Gastroesophageal sphincter (tissue), 4 donors: ENCODE data around the gene CFAP46. TPM values are rescaled to one million over a fixed set of nuclear protein-coding genes. Genes with fewer than 3 reads are reported as not detected.

Experiments
- ATAC-seq: fragments of 150-250 bp; one replicate; pipeline ENCODE4 v1.9.1; 2016; ENCODE audit warnings: mild to moderate bottlenecking, moderate library complexity
- H3K27ac ChIP-seq, 4 donors: fragments of 200-600 bp; sonication (generic) in 3 of 4; 1 replicate in 3 of 4; 2 replicates in 1 of 4; pipeline ENCODE4 v1.5.1; 2016 to 2019
- H3K27me3 ChIP-seq: fragments of 200-600 bp; sonication (generic); one replicate; pipeline ENCODE4 v1.5.1; 2019
- H3K36me3 ChIP-seq, 2 donors: fragments of 200-600 bp; sonication (generic); one replicate each; pipeline ENCODE4 v1.5.1; 2019; ENCODE audit warnings: control low read depth in 1 of 2
- H3K4me1 ChIP-seq, 3 donors: fragments of 200-600 bp; sonication (generic); 1 replicate in 2 of 3; 2 replicates in 1 of 3; pipeline ENCODE4 v1.5.1; 2016 to 2019; ENCODE audit warnings: control low read depth in 2 of 3
- H3K4me3 ChIP-seq, 2 donors: fragments of 200-600 bp; sonication (generic); one replicate each; pipeline ENCODE4 v1.5.1; 2019; ENCODE audit warnings: mild to moderate bottlenecking in 1 of 2, moderate library complexity in 1 of 2
- H3K9me3 ChIP-seq, 3 donors: fragments of 200-600 bp; sonication (generic); one replicate each; pipeline ENCODE4 v1.5.1; 2017 to 2019; ENCODE audit warnings: control low read depth in 2 of 3
- EP300 ChIP-seq: sonication (generic); formaldehyde crosslinking; IDR thresholded peaks from one replicate; pipeline ENCODE4 v1.6.1; 2017; ENCODE audit warnings: antibody characterized with exemption, mild to moderate bottlenecking
- POLR2A ChIP-seq, 2 donors: fragments of 450-650 bp; IDR thresholded peaks; one replicate each; pipeline ENCODE4 v1.6.1; 2017; ENCODE audit warnings: antibody characterized with exemption in 2 of 2, mild to moderate bottlenecking in 2 of 2, moderate library complexity in 1 of 2
- POLR2AphosphoS5 ChIP-seq: sonication (generic); formaldehyde crosslinking; IDR thresholded peaks from one replicate; pipeline ENCODE4 v1.6.1; 2017; ENCODE audit warnings: antibody characterized with exemption
- WGBS, 2 donors: methylation state at CpG; one replicate each; pipeline ENCODE4 v1.1.5; 2018; ENCODE audit warnings: low coverage in 1 of 2; 5-methylcytosine and 5-hydroxymethylcytosine counted together
- total RNA-seq, 4 donors: library from RNA; depleted of rRNA; stranded (reverse); fragments of >200 nt; gene quantifications; one replicate each; pipeline ENCODE4 v1.1.0, GENCODE V29; 2016
- TF ChIP-seq, protein P1 (sequence below), 4 experiments: fragments of 200-600 bp in 2 of 4; fragments of 450-650 bp in 2 of 4; sonication (generic) in 1 of 4; IDR thresholded peaks; one replicate each; pipeline ENCODE4 v1.5.1; 2017 to 2019; ENCODE audit warnings: antibody characterized with exemption in 4 of 4, mild to moderate bottlenecking in 2 of 4, moderate library complexity in 2 of 4

CFAP46 gene
- total RNA-seq, 4 donors from 2014 or later = 0.27 to 2.2 (median 0.30) TPM; not detected in 1

DNA sequence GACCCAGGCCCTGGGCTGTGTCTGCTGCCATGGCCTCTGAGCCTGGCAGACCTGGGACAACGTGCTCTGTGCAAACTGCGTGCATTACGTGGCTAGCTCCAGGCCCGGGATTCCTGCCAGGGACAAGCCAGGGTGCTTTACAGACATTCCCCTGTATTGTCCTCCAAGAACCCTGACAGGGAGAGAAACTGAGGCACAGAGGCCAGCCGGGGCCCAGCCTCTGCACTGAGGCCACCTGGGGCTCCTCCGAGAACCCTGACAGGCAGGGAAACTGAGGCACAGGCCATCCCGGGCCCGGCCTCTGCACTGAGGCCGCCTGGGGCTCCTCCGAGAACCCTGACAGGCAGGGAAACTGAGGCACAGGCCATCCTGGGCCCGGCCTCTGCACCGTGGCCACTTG, 64.9 kb downstream of the CFAP46 start:
- TF ChIP-seq, protein P1, sequence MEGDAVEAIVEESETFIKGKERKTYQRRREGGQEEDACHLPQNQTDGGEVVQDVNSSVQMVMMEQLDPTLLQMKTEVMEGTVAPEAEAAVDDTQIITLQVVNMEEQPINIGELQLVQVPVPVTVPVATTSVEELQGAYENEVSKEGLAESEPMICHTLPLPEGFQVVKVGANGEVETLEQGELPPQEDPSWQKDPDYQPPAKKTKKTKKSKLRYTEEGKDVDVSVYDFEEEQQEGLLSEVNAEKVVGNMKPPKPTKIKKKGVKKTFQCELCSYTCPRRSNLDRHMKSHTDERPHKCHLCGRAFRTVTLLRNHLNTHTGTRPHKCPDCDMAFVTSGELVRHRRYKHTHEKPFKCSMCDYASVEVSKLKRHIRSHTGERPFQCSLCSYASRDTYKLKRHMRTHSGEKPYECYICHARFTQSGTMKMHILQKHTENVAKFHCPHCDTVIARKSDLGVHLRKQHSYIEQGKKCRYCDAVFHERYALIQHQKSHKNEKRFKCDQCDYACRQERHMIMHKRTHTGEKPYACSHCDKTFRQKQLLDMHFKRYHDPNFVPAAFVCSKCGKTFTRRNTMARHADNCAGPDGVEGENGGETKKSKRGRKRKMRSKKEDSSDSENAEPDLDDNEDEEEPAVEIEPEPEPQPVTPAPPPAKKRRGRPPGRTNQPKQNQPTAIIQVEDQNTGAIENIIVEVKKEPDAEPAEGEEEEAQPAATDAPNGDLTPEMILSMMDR (IDR thresholded peaks at IDR 0.05) = no peak
- TF ChIP-seq POLR2AphosphoS5 = no peak
- TF ChIP-seq EP300 = no peak
- no peak for TF ChIP-seq POLR2A (IDR thresholded peaks at IDR 0.05)
- H3K4me3 ChIP-seq = no peak overlapping the region
- H3K36me3 ChIP-seq = no peaks in the 10 kb centered on the region
- H3K27ac ChIP-seq = no peak overlapping the region
- H3K9me3 ChIP-seq = peaks cover 0 to 10% (median 0%) of the 10 kb centered on the region in 3 donors
- WGBS, 2 donors = 90 to 100% methylated on average over 1 to 6 of the region's 12 CpGs
- no peaks in the 10 kb centered on the region for H3K4me1 ChIP-seq
- H3K27me3 ChIP-seq = peaks cover 84% of the 10 kb centered on the region
- ATAC-seq = no peak

DNA sequence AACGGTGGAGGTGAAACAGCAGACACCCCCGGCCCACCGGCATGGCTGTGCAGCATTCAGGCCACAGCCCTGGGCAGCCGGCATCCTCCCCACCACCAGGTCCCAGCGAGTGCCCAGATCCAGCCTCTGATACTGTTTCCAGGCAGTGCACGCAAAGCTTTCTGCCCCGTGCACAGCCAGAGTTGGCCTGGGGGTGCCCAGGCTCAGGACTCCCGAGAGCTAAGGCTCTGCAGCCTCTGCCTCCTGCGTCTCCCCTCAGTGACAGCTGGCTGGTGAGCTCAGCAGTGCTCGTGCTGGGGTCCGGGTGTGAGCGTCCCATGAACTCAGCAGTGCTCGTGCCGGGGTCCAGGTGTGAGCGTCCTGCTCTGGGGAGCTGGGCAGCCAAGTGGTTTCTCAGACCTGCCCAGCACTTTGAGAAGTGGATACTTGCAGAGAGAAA, 65.4 kb downstream of the CFAP46 start:
- Histone ChIP-seq H3K9me3 (peaks cover 0 to 10% (median 0%) of the 10 kb centered on the region in 3 donors), H3K27me3 (peaks cover 85% of the 10 kb centered on the region), H3K4me3 (no peak overlapping the region), H3K36me3 (no peaks in the 10 kb centered on the region), H3K4me1 (no peaks in the 10 kb centered on the region), H3K27ac (no peak overlapping the region)
- no CpG with 5 or more reads among the region's 15 CpGs for WGBS, 2 donors
- ATAC-seq = no peak
- TF ChIP-seq, protein P1 (IDR thresholded peaks at IDR 0.05) = no peak
- no peak for TF ChIP-seq POLR2A (IDR thresholded peaks at IDR 0.05)
- TF ChIP-seq POLR2AphosphoS5 = no peak
- TF ChIP-seq EP300 = no peak

DNA sequence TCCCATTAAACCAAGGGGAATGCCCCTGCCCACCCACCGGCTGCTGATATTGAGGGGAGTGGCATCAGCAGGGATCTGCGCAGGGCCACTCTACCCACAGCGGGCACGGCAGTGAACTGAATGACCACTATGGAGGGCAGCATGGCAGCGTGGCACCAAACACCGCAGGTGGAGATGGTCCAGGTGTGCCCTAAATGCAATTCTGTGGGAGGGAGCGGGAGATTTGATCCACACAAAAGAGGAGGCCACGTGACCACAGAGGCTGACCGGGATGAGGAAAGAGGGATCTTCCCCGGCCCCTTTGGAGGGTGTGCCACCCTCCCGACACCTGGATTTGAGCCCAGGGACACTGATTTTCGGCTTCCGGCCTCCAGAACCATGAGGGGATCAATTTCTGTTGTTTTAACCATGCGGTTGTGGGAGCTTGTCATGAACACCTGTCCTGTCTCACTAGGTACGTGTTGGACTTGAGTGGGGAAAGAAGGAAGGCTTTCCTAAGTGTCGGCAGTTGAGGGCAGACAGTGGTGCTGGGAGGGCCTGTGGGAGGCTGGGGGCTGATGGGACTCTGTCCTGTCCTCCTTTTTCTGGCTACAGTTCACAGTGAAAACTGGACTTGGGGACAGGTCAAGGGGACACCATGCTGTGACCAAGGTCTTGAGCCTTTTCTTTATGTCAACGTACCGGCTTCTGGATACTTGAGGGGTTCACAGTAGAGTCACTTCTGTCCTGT, 66.1 kb downstream of the CFAP46 start:
- 70 to 78% methylated on average over 2 to 10 of the region's 18 CpGs for WGBS, 2 donors
- Histone ChIP-seq H3K27ac (no peak overlapping the region), H3K36me3 (no peaks in the 10 kb centered on the region), H3K4me3 (no peak overlapping the region), H3K9me3 (peaks cover 0 to 14% (median 0%) of the 10 kb centered on the region in 3 donors), H3K4me1 (no peaks in the 10 kb centered on the region), H3K27me3 (peaks cover 84% of the 10 kb centered on the region)
- TF ChIP-seq EP300 (no peak), POLR2AphosphoS5 (no peak), POLR2A (IDR thresholded peaks at IDR 0.05) (no peak)
- TF ChIP-seq, protein P1 (IDR thresholded peaks at IDR 0.05) = no peak
- ATAC-seq = no peak

DNA sequence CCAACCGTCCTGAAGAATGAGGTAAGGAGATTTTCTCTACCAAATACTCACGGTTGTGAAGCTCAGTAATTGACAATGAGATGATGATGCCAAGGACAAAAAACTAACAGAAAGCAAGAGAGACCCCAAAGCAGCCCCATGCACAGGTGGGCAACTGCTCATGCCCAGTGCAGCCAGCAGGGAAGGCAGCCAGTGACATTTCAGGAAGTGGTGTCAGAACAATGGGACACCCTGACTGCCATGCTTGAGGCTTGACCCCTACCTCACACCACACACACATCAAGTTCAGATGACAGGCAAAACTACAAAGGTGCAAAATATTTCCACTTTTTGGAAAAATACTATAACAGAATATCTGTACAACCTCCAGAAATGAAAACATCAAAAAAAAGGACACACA, 66.9 kb downstream of the CFAP46 start:
- H3K27ac ChIP-seq = no peak overlapping the region
- H3K4me3 ChIP-seq = no peak overlapping the region
- H3K4me1 ChIP-seq = no peaks in the 10 kb centered on the region
- peaks cover 0 to 22% (median 0%) of the 10 kb centered on the region in 3 donors for H3K9me3 ChIP-seq
- ATAC-seq = no peak
- H3K36me3 ChIP-seq = no peaks in the 10 kb centered on the region
- WGBS, 2 donors = 53 to 92% methylated on average over 2 of the region's 2 CpGs
- TF ChIP-seq, protein P1 (IDR thresholded peaks at IDR 0.05) = no peak
- TF ChIP-seq EP300 = no peak
- no peak for TF ChIP-seq POLR2AphosphoS5
- TF ChIP-seq POLR2A (IDR thresholded peaks at IDR 0.05) = no peak
- peaks cover 79% of the 10 kb centered on the region for H3K27me3 ChIP-seq

DNA sequence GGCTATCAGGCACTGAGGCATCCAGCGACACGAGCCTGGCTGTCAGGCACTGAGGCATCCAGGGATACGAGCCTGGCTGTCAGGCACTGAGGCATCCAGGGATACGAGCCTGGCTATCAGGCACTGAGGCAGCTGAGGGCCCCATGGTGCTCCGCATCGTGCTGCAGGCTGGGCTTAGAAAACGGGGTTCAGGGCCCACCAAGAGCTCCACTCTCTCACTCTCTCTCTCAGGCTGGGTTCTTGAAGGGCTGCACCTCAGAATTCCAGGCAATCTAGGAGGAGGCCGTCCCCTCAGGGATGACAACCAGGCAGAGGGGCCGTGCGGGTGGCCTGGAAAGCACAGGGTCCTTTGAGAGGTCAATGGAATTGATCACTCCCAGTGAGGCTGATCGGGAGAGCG, 69.0 kb downstream of the CFAP46 start:
- H3K27me3 ChIP-seq = peaks cover 64% of the 10 kb centered on the region
- no peak overlapping the region for H3K27ac ChIP-seq
- TF ChIP-seq EP300 (no peak), POLR2AphosphoS5 (no peak), POLR2A (IDR thresholded peaks at IDR 0.05) (no peak)
- TF ChIP-seq, protein P1 (IDR thresholded peaks at IDR 0.05) = no peak
- no peaks in the 10 kb centered on the region for H3K4me1 ChIP-seq
- WGBS, 2 donors = 74% methylated on average over 7 of the region's 12 CpGs; no CpG with 5 or more reads in 1 of the 2 donors
- no peaks in the 10 kb centered on the region for H3K36me3 ChIP-seq
- no peak for ATAC-seq
- H3K4me3 ChIP-seq = no peak overlapping the region
- peaks cover 0 to 27% (median 0%) of the 10 kb centered on the region in 3 donors for H3K9me3 ChIP-seq
